Dermis blood vessel endothelial cell (primary cell): ENCODE results near the gene RETREG1. TPM values are rescaled to one million over a fixed set of nuclear protein-coding genes. Genes with fewer than 3 reads are reported as not detected.

Experiments
- DNase-seq: peaks from one replicate; pipeline ENCODE4 v3.0.0; 2010
- total RNA-seq: library from RNA; depleted of rRNA; stranded (reverse); fragments of >200 nt; gene quantifications from 2 replicates; pipeline ENCODE4 v1.2.3, GENCODE V29; 2014

The RETREG1 gene
- total RNA-seq, 1 donor from 2014 or later = 0.51 TPM

GRCh38 chr5:16580382-16580781, 36.4 kb downstream of the RETREG1 start:
- no peak for DNase-seq

- peak; percentile 16 for DNase-seq
Observed at GRCh38 chr5:16579142-16579847, 37.5 kb downstream of the RETREG1 start.

- DNase-seq = no peak
Observed at GRCh38 chr5:16578474-16578883, 38.3 kb downstream of the RETREG1 start.

- no peak for DNase-seq
Observed at GRCh38 chr5:16577677-16578076, 39.1 kb downstream of the RETREG1 start.

- DNase-seq = peak; percentile 2
Observed at GRCh38 chr5:16574789-16575721, 41.7 kb downstream of the RETREG1 start.

GRCh38 chr5:16573401-16573800, 43.4 kb downstream of the RETREG1 start:
- DNase-seq = no peak

GRCh38 chr5:16572289-16573015, 44.3 kb downstream of the RETREG1 start:
- DNase-seq = no peak

GRCh38 chr5:16571016-16571415, 45.8 kb downstream of the RETREG1 start:
- DNase-seq = no peak

GRCh38 chr5:16570121-16570815, 46.5 kb downstream of the RETREG1 start:
- no peak for DNase-seq

GRCh38 chr5:16568875-16569580, 47.8 kb downstream of the RETREG1 start:
- DNase-seq = no peak

GRCh38 chr5:16567365-16567764, 49.4 kb downstream of the RETREG1 start:
- DNase-seq = no peak

GRCh38 chr5:16565118-16565517, 51.7 kb downstream of the RETREG1 start:
- DNase-seq = no peak

GRCh38 chr5:16564248-16564867, 52.4 kb downstream of the RETREG1 start:
- no peak for DNase-seq

- no peak for DNase-seq
Observed at GRCh38 chr5:16563686-16564085, 53.1 kb downstream of the RETREG1 start.

- DNase-seq = no peak
Observed at GRCh38 chr5:16561660-16562059, 55.1 kb downstream of the RETREG1 start.

- DNase-seq = no peak
Observed at GRCh38 chr5:16559702-16560101, 57.1 kb downstream of the RETREG1 start.

- no peak for DNase-seq
Observed at GRCh38 chr5:16558984-16559629, 57.7 kb downstream of the RETREG1 start.

GRCh38 chr5:16557477-16557876, 59.3 kb downstream of the RETREG1 start:
- DNase-seq = no peak

- DNase-seq = no peak
Observed at GRCh38 chr5:16554110-16554509, 62.7 kb downstream of the RETREG1 start.

- peak; percentile 60 for DNase-seq
Observed at GRCh38 chr5:16552666-16553343, 64.0 kb downstream of the RETREG1 start.
